ENCODE measurements around the gene CALHM3. TPM values are rescaled to one million over a fixed set of nuclear protein-coding genes. Genes with fewer than 3 reads are reported as not detected.

The CALHM3 gene
- total and polyA plus RNA-seq, 2 donors from 2014 or later, result not detected

DNA sequence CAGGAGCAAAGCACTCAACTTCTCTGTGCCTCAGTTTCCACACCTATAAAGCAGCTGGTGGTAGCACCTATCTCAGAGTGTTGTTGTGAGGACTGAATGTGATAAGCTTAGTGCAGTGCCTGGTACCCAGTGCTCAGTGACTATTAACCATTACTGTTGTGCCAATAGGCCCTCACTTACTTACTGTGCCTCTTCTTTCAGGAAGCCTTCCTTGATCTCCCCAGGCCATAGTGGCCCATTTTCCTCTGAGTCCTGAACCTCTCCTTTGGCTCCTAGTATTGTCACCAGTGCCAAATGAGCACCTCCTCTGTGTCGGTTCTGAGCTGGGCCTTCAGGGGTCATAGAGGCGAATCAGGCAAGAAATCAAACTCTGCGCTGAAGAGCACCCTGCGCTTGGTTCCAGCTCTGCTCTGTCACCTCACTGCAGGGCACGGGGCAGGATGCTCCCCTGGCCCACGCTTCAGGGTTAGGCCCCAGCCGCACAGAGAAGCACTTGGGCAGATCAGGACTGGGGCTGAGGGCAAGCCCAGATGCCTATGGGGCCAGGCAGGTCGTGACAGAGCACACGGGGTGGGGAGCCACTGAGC lies 22.9 kb downstream of the CALHM3 start:
- no peak for TF ChIP-seq CTCF (IDR thresholded peaks at IDR 0.05; ENCODE audit: borderline replicate concordance, extremely low read depth, insufficient read depth)
- H3K36me3 ChIP-seq (ENCODE audit: control insufficient read depth in 2 of 3, insufficient read depth in 3 of 3, low read length in 3 of 3), result no peaks in the 10 kb centered on the region
- no peaks in the 10 kb centered on the region for H3K9me3 ChIP-seq (ENCODE audit: control insufficient read depth in 2 of 3, insufficient read depth in 1 of 3, low read length in 3 of 3)
- no peaks in the 10 kb centered on the region for H3K27me3 ChIP-seq (ENCODE audit: control insufficient read depth, insufficient read depth, low read length)
- H3K27ac ChIP-seq (ENCODE audit: low read depth in 2 of 2, low read length in 2 of 2), result no peak overlapping the region
- FAIRE-seq, result no peak
- DNase-seq, result no peak
- H3K9ac ChIP-seq (ENCODE audit: low read length in 3 of 3), result no peak overlapping the region
- no peak overlapping the region for H3K4me3 ChIP-seq (ENCODE audit: low read length in 3 of 3)
- H3K4me1 ChIP-seq (ENCODE audit: control insufficient read depth in 2 of 3, insufficient read depth in 2 of 3, low read depth in 1 of 3, low read length in 3 of 3), result peaks cover 0 to 6% (median 0%) of the 10 kb centered on the region in 3 donors
- intact Hi-C loops (cut with DNase I), result no loop called here

- no peak overlapping the region for H3K9ac ChIP-seq (ENCODE audit: low read length in 3 of 3)
Observed at GRCh38 chr10:103455235-103455634, 23.8 kb downstream of the CALHM3 start.

DNA sequence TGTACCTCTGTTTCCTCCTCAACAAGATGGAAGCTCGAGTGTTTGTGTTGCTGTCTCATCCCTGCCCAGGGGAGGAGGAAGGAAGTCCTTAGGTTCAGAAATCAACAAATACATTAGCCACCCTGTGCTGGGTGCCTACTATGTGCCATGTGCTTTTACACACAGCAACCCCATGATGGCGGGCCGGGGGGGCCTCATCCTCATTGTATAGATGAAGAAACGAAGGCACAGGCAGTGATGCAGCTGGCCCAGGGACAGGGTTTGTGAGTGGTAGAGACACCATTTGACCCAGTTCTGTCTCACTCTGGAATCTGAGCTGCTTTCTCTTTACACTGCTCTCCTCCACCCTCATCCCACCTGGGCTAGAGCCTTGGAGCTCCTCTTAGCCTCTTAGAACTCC lies 25.0 kb downstream of the CALHM3 start:
- no peaks in the 10 kb centered on the region for H3K9me3 ChIP-seq (ENCODE audit: control insufficient read depth in 2 of 3, insufficient read depth in 1 of 3, low read length in 3 of 3)
- H3K4me1 ChIP-seq (ENCODE audit: control insufficient read depth in 2 of 3, insufficient read depth in 2 of 3, low read depth in 1 of 3, low read length in 3 of 3), result peaks cover 0 to 19% (median 0%) of the 10 kb centered on the region in 3 donors
- no peak for FAIRE-seq
- no peak for DNase-seq
- H3K27ac ChIP-seq (ENCODE audit: low read depth in 2 of 2, low read length in 2 of 2), result no peak overlapping the region
- H3K36me3 ChIP-seq (ENCODE audit: control insufficient read depth in 2 of 3, insufficient read depth in 3 of 3, low read length in 3 of 3), result no peaks in the 10 kb centered on the region
- no peak overlapping the region for H3K4me3 ChIP-seq (ENCODE audit: low read length in 3 of 3)
- H3K27me3 ChIP-seq (ENCODE audit: control insufficient read depth, insufficient read depth, low read length), result no peaks in the 10 kb centered on the region
- H3K9ac ChIP-seq (ENCODE audit: low read length in 3 of 3), result no peak overlapping the region
- intact Hi-C loops (cut with DNase I), result no loop called here
- TF ChIP-seq CTCF (IDR thresholded peaks at IDR 0.05; ENCODE audit: borderline replicate concordance, extremely low read depth, insufficient read depth), result no peak

More at GRCh38 chr10:103455235-103455634, 23.8 kb downstream of the CALHM3 start:
- no peak for TF ChIP-seq CTCF (IDR thresholded peaks at IDR 0.05; ENCODE audit: borderline replicate concordance, extremely low read depth, insufficient read depth)
- FAIRE-seq (no peak), DNase-seq (no peak)
- no peaks in the 10 kb centered on the region for H3K27me3 ChIP-seq (ENCODE audit: control insufficient read depth, insufficient read depth, low read length)
- no peaks in the 10 kb centered on the region for H3K36me3 ChIP-seq (ENCODE audit: control insufficient read depth in 2 of 3, insufficient read depth in 3 of 3, low read length in 3 of 3)
- intact Hi-C loops (cut with DNase I), result no loop called here
- peaks cover 0 to 12% (median 0%) of the 10 kb centered on the region in 3 donors for H3K4me1 ChIP-seq (ENCODE audit: control insufficient read depth in 2 of 3, insufficient read depth in 2 of 3, low read depth in 1 of 3, low read length in 3 of 3)
- no peak overlapping the region for H3K27ac ChIP-seq (ENCODE audit: low read depth in 2 of 2, low read length in 2 of 2)
- no peaks in the 10 kb centered on the region for H3K9me3 ChIP-seq (ENCODE audit: control insufficient read depth in 2 of 3, insufficient read depth in 1 of 3, low read length in 3 of 3)
- no peak overlapping the region for H3K4me3 ChIP-seq (ENCODE audit: low read length in 3 of 3)

Data from kidney (tissue), 14 donors.